Ectodermal cell (in vitro differentiated cells): ENCODE results near the gene PLPPR1.

Experiments used
- H3K27ac ChIP-seq: 2 replicates; pipeline ENCODE4 v1.7.0; 2013; ENCODE audit warnings: mild to moderate bottlenecking, low read depth, low read length; ENCODE audit not compliant: insufficient read depth, poor library complexity, severe bottlenecking
- H3K27me3 ChIP-seq: 2 replicates; pipeline ENCODE4 v1.7.0; 2013; ENCODE audit warnings: mild to moderate bottlenecking, low read length; ENCODE audit not compliant: insufficient read depth, control insufficient read depth, poor library complexity, severe bottlenecking
- H3K36me3 ChIP-seq: one replicate; pipeline ENCODE4 v1.7.0; 2013; ENCODE audit warnings: low read length; ENCODE audit not compliant: control insufficient read depth, insufficient read depth
- H3K4me1 ChIP-seq: one replicate; pipeline ENCODE4 v1.7.0; 2013; ENCODE audit warnings: low read length; ENCODE audit not compliant: control insufficient read depth, insufficient read depth
- H3K4me3 ChIP-seq: 2 replicates; pipeline ENCODE4 v1.7.0; 2013; ENCODE audit warnings: low read depth, low read length, control low read depth; ENCODE audit not compliant: insufficient read depth
- H3K9me3 ChIP-seq: 2 replicates; pipeline ENCODE4 v1.7.0; 2013; ENCODE audit warnings: mild to moderate bottlenecking, low read length, moderate library complexity; ENCODE audit not compliant: control insufficient read depth
- WGBS, 2 experiments: methylation state at CpG; one replicate each; pipeline ENCODE4 v1.1.7; 2013; ENCODE audit warnings: missing lambda C conversion rate in 2 of 2; 5-methylcytosine and 5-hydroxymethylcytosine counted together

PLPPR1 gene

DNA sequence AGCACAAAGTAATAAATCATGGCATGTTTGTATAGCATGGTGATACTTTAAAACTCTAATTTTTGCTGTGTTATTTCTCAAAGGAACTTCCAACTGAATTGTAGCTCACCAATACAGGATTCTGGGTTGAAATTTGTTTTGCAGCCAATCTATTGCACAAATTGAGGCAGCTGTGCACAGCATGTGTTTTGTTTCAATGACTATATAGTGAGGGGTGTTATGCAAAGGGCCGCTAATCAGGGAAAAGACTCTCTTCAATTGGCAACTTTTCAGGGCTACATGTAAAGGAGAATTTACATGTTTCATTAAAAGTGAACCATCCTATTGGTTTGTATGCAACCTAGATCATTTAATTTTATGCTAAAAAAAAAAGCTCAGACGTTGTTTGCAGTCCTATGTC, 44.6 kb downstream of the PLPPR1 start:
- no peaks in the 10 kb centered on the region for H3K27me3 ChIP-seq
- no peak overlapping the region for H3K4me3 ChIP-seq
- H3K27ac ChIP-seq = no peak overlapping the region
- WGBS, 2 experiments = 37 to 40% methylated on average over 2 of the region's 2 CpGs
- H3K9me3 ChIP-seq = no peaks in the 10 kb centered on the region
- no peaks in the 10 kb centered on the region for H3K4me1 ChIP-seq
- H3K36me3 ChIP-seq = no peaks in the 10 kb centered on the region

GRCh38 chr9:101081641-101082040, 53.1 kb downstream of the PLPPR1 start:
- Histone ChIP-seq H3K27me3 (no peaks in the 10 kb centered on the region), H3K27ac (no peak overlapping the region), H3K36me3 (no peaks in the 10 kb centered on the region), H3K9me3 (no peaks in the 10 kb centered on the region), H3K4me1 (no peaks in the 10 kb centered on the region), H3K4me3 (no peak overlapping the region)
- 93 to 95% methylated on average over 3 of the region's 3 CpGs for WGBS, 2 experiments

GRCh38 chr9:101083448-101084202, 55.1 kb downstream of the PLPPR1 start:
- Histone ChIP-seq H3K36me3 (no peaks in the 10 kb centered on the region), H3K4me1 (no peaks in the 10 kb centered on the region), H3K27me3 (no peaks in the 10 kb centered on the region), H3K4me3 (no peak overlapping the region), H3K9me3 (no peaks in the 10 kb centered on the region), H3K27ac (no peak overlapping the region)
- WGBS, 2 experiments = 80 to 92% methylated on average over 2 to 3 of the region's 5 CpGs

- Histone ChIP-seq H3K9me3 (no peaks in the 10 kb centered on the region), H3K36me3 (no peaks in the 10 kb centered on the region), H3K27me3 (no peaks in the 10 kb centered on the region), H3K4me3 (no peak overlapping the region), H3K27ac (no peak overlapping the region), H3K4me1 (no peaks in the 10 kb centered on the region)
- 75 to 100% methylated on average over 1 to 2 of the region's 3 CpGs for WGBS, 2 experiments
Observed at GRCh38 chr9:101087426-101087825, 58.9 kb downstream of the PLPPR1 start.

GRCh38 chr9:101092922-101093321, 64.4 kb downstream of the PLPPR1 start:
- Histone ChIP-seq H3K27me3 (no peaks in the 10 kb centered on the region), H3K27ac (no peak overlapping the region), H3K9me3 (no peaks in the 10 kb centered on the region), H3K4me1 (peaks cover under 1% of the 10 kb centered on the region), H3K36me3 (no peaks in the 10 kb centered on the region), H3K4me3 (no peak overlapping the region)
- WGBS, 2 experiments = 63 to 96% methylated on average over 1 of the region's 1 CpG

- Histone ChIP-seq H3K4me3 (no peak overlapping the region), H3K27me3 (no peaks in the 10 kb centered on the region), H3K4me1 (peaks cover 8% of the 10 kb centered on the region), H3K9me3 (no peaks in the 10 kb centered on the region), H3K27ac (no peak overlapping the region), H3K36me3 (no peaks in the 10 kb centered on the region)
Observed at GRCh38 chr9:101093620-101094019, 65.1 kb downstream of the PLPPR1 start.

DNA sequence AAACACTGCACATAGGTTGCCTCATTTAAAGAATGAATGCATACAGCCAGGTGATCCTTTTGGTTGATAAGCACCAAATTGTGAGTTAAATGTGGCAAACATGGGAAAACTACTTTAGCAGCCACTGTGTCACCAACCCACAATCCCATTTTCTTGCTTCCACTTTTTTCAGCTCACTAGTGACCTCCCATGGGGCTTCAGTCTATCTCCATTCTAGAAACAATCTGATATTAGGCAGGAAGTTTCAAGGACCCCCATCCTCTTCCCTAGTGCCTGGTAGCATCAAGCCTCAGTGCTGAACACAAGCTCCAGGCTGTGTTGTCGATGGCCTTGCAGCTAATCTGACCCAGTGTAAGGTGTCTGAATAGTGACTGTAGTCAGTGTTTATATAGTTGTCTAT, 66.2 kb downstream of the PLPPR1 start:
- peaks cover 8% of the 10 kb centered on the region for H3K4me1 ChIP-seq
- WGBS, 2 experiments = 95 to 100% methylated on average over 1 of the region's 1 CpG

DNA sequence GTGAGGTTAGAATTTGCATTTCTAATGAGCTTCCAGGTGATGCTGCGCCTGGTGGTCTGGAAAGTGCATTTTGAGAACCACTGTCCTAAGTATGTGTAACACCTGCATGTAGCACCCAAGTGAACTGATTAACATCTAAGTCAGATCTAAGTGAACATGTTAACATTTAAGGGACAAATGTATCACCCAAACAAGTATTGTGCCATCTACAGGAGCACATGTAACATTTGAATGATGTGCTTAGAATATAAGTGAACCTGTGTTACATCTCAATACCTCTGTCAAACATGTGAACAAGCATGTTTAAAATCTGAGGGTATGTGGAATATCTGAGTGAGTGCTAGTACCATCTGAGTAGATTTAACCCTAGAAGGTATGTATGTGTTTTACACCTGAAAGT, 68.7 kb downstream of the PLPPR1 start:
- H3K27me3 ChIP-seq = peaks cover 4% of the 10 kb centered on the region
- H3K9me3 ChIP-seq = no peaks in the 10 kb centered on the region
- WGBS, 2 experiments = 41 to 44% methylated on average over 1 of the region's 1 CpG
- H3K4me1 ChIP-seq = peaks cover 8% of the 10 kb centered on the region
- H3K27ac ChIP-seq = no peak overlapping the region
- H3K4me3 ChIP-seq = no peak overlapping the region
- no peaks in the 10 kb centered on the region for H3K36me3 ChIP-seq

More for the DNA sequence above, 66.2 kb downstream of the PLPPR1 start:
- Histone ChIP-seq H3K4me3 (no peak overlapping the region), H3K27me3 (no peaks in the 10 kb centered on the region), H3K36me3 (no peaks in the 10 kb centered on the region), H3K9me3 (no peaks in the 10 kb centered on the region), H3K27ac (no peak overlapping the region)

- Histone ChIP-seq H3K27me3 (peaks cover 4% of the 10 kb centered on the region), H3K9me3 (no peaks in the 10 kb centered on the region), H3K27ac (no peak overlapping the region), H3K36me3 (no peaks in the 10 kb centered on the region), H3K4me3 (no peak overlapping the region), H3K4me1 (peaks cover 8% of the 10 kb centered on the region)
Observed at GRCh38 chr9:101098392-101098791, 69.9 kb downstream of the PLPPR1 start.

GRCh38 chr9:101114317-101114716, 85.8 kb downstream of the PLPPR1 start:
- 57 to 70% methylated on average over 2 of the region's 2 CpGs for WGBS, 2 experiments
- Histone ChIP-seq H3K4me3 (no peak overlapping the region), H3K36me3 (no peaks in the 10 kb centered on the region)

GRCh38 chr9:101115102-101115501, 86.6 kb downstream of the PLPPR1 start:
- Histone ChIP-seq H3K4me1 (no peaks in the 10 kb centered on the region), H3K36me3 (no peaks in the 10 kb centered on the region), H3K27ac (no peak overlapping the region), H3K27me3 (no peaks in the 10 kb centered on the region), H3K9me3 (no peaks in the 10 kb centered on the region), H3K4me3 (no peak overlapping the region)
- 30 to 49% methylated on average over 4 of the region's 4 CpGs for WGBS, 2 experiments

More at GRCh38 chr9:101114317-101114716, 85.8 kb downstream of the PLPPR1 start:
- Histone ChIP-seq H3K9me3 (no peaks in the 10 kb centered on the region), H3K27ac (no peak overlapping the region), H3K27me3 (no peaks in the 10 kb centered on the region), H3K4me1 (no peaks in the 10 kb centered on the region)
